Measurements from ENCODE around the gene PIGR. TPM values are rescaled to one million over a fixed set of nuclear protein-coding genes. Genes with fewer than 3 reads are reported as not detected.

The PIGR gene
- total RNA-seq, 1 donor from 2014 or later, result not detected

- intact Hi-C loops (cut with DNase I), result no loop called here
- no peak for ATAC-seq
- DNase-seq (ENCODE audit: missing footprints), result no peak
Observed at GRCh38 chr1:206882555-206882954, 63.7 kb downstream of the PIGR start.

GRCh38 chr1:206880314-206880713 lies 66.0 kb downstream of the PIGR start:
- no peak for DNase-seq (ENCODE audit: missing footprints)
- ATAC-seq, result no peak
- intact Hi-C loops (cut with DNase I), result no loop called here

Other genes with a start within 250 kb of the PIGR start
- gene IL19, start 175.7 kb downstream of the PIGR start, total RNA-seq, result not detected
- gene IL10, start 174.0 kb downstream of the PIGR start, total RNA-seq, result 0.54 TPM
- not detected for gene IL20, start 80.8 kb downstream of the PIGR start, total RNA-seq
- gene IL24, start 49.0 kb downstream of the PIGR start, total RNA-seq, result not detected
- gene FCMR, start 24.5 kb downstream of the PIGR start, total RNA-seq, result 6.3 TPM
- gene FCAMR, start 24.0 kb upstream of the PIGR start, total RNA-seq, result not detected
- 1.2 TPM for gene C1orf116, start 86.3 kb upstream of the PIGR start, total RNA-seq
- 5.2 TPM for gene YOD1, start 104.7 kb upstream of the PIGR start, total RNA-seq
- gene PFKFB2, start 106.8 kb upstream of the PIGR start, total RNA-seq, result 68.2 TPM
- not detected for gene C4BPB, start 142.4 kb upstream of the PIGR start, total RNA-seq
- not detected for gene C4BPA, start 157.8 kb upstream of the PIGR start, total RNA-seq